ENCODE measurements around the gene NTNG1. TPM values are rescaled to one million over a fixed set of nuclear protein-coding genes. Genes with fewer than 3 reads are reported as not detected.

Gene NTNG1
- total RNA-seq, 2 experiments from 2014 or later, result not detected

- DNase-seq (no peak), ATAC-seq (ENCODE audit: poor library complexity) (no peak)
- Mint-ChIP-seq H3K4me3 (no peak overlapping the region), H3K27ac (no peak overlapping the region), H3K27me3 (peaks cover 25% of the 10 kb centered on the region), H3K9me3 (no peaks in the 10 kb centered on the region), H3K36me3 (ENCODE audit: low read depth) (no peaks in the 10 kb centered on the region), H3K4me1 (ENCODE audit: low read depth) (no peaks in the 10 kb centered on the region)
- no peaks in the 10 kb centered on the region for H3K27me3 ChIP-seq (ENCODE audit: control insufficient read depth in 1 of 2, insufficient read depth in 2 of 2, low read length in 2 of 2)
- no peak for TF ChIP-seq CTCF (IDR thresholded peaks at IDR 0.05)
- no peak overlapping the region for H3K4me3 ChIP-seq (ENCODE audit: low read length)
- ChIA-PET CTCF (no interaction called here), POLR2A (no interaction called here)
- intact Hi-C loops (cut with DNase I, micrococcal nuclease), result no loop called here
- H3K9me3 ChIP-seq (ENCODE audit: control insufficient read depth in 1 of 2, insufficient read depth in 1 of 2, low read length in 2 of 2), result no peaks in the 10 kb centered on the region
- no peak overlapping the region for H3K27ac ChIP-seq (ENCODE audit: low read depth in 1 of 2, low read length in 2 of 2)
- H3K4me1 ChIP-seq (ENCODE audit: insufficient read depth, low read length), result no peaks in the 10 kb centered on the region
- no peaks in the 10 kb centered on the region for H3K36me3 ChIP-seq (ENCODE audit: insufficient read depth, low read length)
These were observed 326.4 kb downstream of the NTNG1 start for GRCh38 chr1:107467286-107467685.

- no peak for DNase-seq
- POLR2A ChIA-PET, result interaction anchor here (0.6 kb wide), 1 partner anchor 8 kb away, joined by 3 read pairs; no protein-coding TSS in a partner anchor
- H3K36me3 Mint-ChIP-seq (ENCODE audit: low read depth), result no peaks in the 10 kb centered on the region
These were observed 327.0 kb downstream of the NTNG1 start for GRCh38 chr1:107467811-107468210.

GRCh38 chr1:107473065-107473464 is 332.2 kb downstream of the NTNG1 start:
- no peaks in the 10 kb centered on the region for H3K4me1 Mint-ChIP-seq (ENCODE audit: low read depth)

More at GRCh38 chr1:107467811-107468210, 327.0 kb downstream of the NTNG1 start:
- CTCF ChIA-PET, result no interaction called here
- no peaks in the 10 kb centered on the region for H3K9me3 Mint-ChIP-seq
- no peak overlapping the region for H3K27ac Mint-ChIP-seq
- intact Hi-C loops (cut with DNase I, micrococcal nuclease), result no loop called here
- H3K27ac ChIP-seq (ENCODE audit: low read depth in 1 of 2, low read length in 2 of 2), result no peak overlapping the region
- H3K4me3 ChIP-seq (ENCODE audit: low read length), result no peak overlapping the region
- TF ChIP-seq CTCF (IDR thresholded peaks at IDR 0.05), result no peak
- no peak overlapping the region for H3K4me3 Mint-ChIP-seq
- H3K4me1 Mint-ChIP-seq (ENCODE audit: low read depth), result no peaks in the 10 kb centered on the region
- no peaks in the 10 kb centered on the region for H3K36me3 ChIP-seq (ENCODE audit: insufficient read depth, low read length)
- no peaks in the 10 kb centered on the region for H3K27me3 ChIP-seq (ENCODE audit: control insufficient read depth in 1 of 2, insufficient read depth in 2 of 2, low read length in 2 of 2)
- H3K4me1 ChIP-seq (ENCODE audit: insufficient read depth, low read length), result no peaks in the 10 kb centered on the region
- peaks cover 28% of the 10 kb centered on the region for H3K27me3 Mint-ChIP-seq
- H3K9me3 ChIP-seq (ENCODE audit: control insufficient read depth in 1 of 2, insufficient read depth in 1 of 2, low read length in 2 of 2), result no peaks in the 10 kb centered on the region
- no peak for ATAC-seq (ENCODE audit: poor library complexity)

More at GRCh38 chr1:107473065-107473464, 332.2 kb downstream of the NTNG1 start:
- Histone ChIP-seq H3K27me3 (ENCODE audit: control insufficient read depth in 1 of 2, insufficient read depth in 2 of 2, low read length in 2 of 2) (no peaks in the 10 kb centered on the region), H3K9me3 (ENCODE audit: control insufficient read depth in 1 of 2, insufficient read depth in 1 of 2, low read length in 2 of 2) (no peaks in the 10 kb centered on the region), H3K4me3 (ENCODE audit: low read length) (no peak overlapping the region), H3K4me1 (ENCODE audit: insufficient read depth, low read length) (no peaks in the 10 kb centered on the region), H3K36me3 (ENCODE audit: insufficient read depth, low read length) (no peaks in the 10 kb centered on the region), H3K27ac (ENCODE audit: low read depth in 1 of 2, low read length in 2 of 2) (no peak overlapping the region)
- Mint-ChIP-seq H3K36me3 (ENCODE audit: low read depth) (no peaks in the 10 kb centered on the region), H3K9me3 (no peaks in the 10 kb centered on the region), H3K27ac (no peak overlapping the region), H3K27me3 (peaks cover 15% of the 10 kb centered on the region), H3K4me3 (no peak overlapping the region)
- ATAC-seq (ENCODE audit: poor library complexity) (no peak), DNase-seq (no peak)
- intact Hi-C loops (cut with DNase I, micrococcal nuclease), result no loop called here
- TF ChIP-seq CTCF (IDR thresholded peaks at IDR 0.05), result no peak
- CTCF ChIA-PET, result interaction anchor here (0.9 kb wide), 1 partner anchor 38 kb away, joined by 3 read pairs; no protein-coding TSS in a partner anchor
- POLR2A ChIA-PET, result no interaction called here

Data from CD4-positive, alpha-beta T cell (primary cell).